ENCODE data around the gene ACTR3. TPM values are rescaled to one million over a fixed set of nuclear protein-coding genes. Genes with fewer than 3 reads are reported as not detected.

The ACTR3 gene
- total and polyA plus RNA-seq, 10 of the 15 experiments (the other 5 are each of a cell fraction or from before 2014, with no cell fraction given): 79.1 to 616 (median 471) TPM

- ChIA-PET SMC1A (ENCODE audit: uncharacterized antibody, unreplicated experiment) (interaction anchor here (0.9 to 14.2 kb wide), 5 partner anchors 8 to 49 kb away, joined by 3 to 189 read pairs (median 4); partner anchors contain the start of gene ACTR3), POLR2A (interaction anchor here (0.8 to 8.2 kb wide), 4 partner anchors 16 to 55 kb away, joined by 3 to 80 read pairs (median 5); no protein-coding TSS in a partner anchor), RAD21 (ENCODE audit: unreplicated experiment) (interaction anchor here (3.0 kb wide), 1 partner anchor 17 kb away, joined by 24 read pairs; no protein-coding TSS in a partner anchor), CTCF (interaction anchor here (0.7 to 6.2 kb wide), 3 partner anchors 15 to 226 kb away, joined by 3 to 59 read pairs (median 4); no protein-coding TSS in a partner anchor)
- no peaks in the 10 kb centered on the region for H3K27me3 ChIP-seq (replicated peaks in 1 of 2; ENCODE audit: control insufficient read depth in 2 of 2, insufficient read depth in 2 of 2, low read length in 1 of 2)
- FAIRE-seq: peak; percentile 74
- BruUV-seq (replicated peaks): no TSS peak
- peaks cover 4% of the 10 kb centered on the region; the same call in 1 of the 2 replicates for H3K4me1 ChIP-seq (ENCODE audit: control insufficient read depth, insufficient read depth, low read length)
- no peak overlapping the region for H3K4me2 ChIP-seq (ENCODE audit: control insufficient read depth, insufficient read depth)
- H2AFZ ChIP-seq (ENCODE audit: control insufficient read depth, low read depth, low read length): no peak overlapping the region
- 31% methylated on average over 5 of the region's 6 CpGs for WGBS (ENCODE audit: insufficient coverage, insufficient replicate concordance, low lambda C conversion rate, missing lambda C conversion rate)
- peaks cover 3 to 26% of the 10 kb centered on the region in 2 experiments; a peak in 2 of 4 replicates for H3K36me3 ChIP-seq (ENCODE audit: control insufficient read depth in 2 of 2, insufficient read depth in 2 of 2, low read length in 1 of 2)
- H3K79me2 ChIP-seq (ENCODE audit: control insufficient read depth, insufficient read depth, low read length): peaks cover 95% of the 10 kb centered on the region
- ATAC-seq: peak; percentile 60
- H3K9ac ChIP-seq (ENCODE audit: control insufficient read depth, insufficient read depth, low read length): no peak overlapping the region
- H3K27ac ChIP-seq (ENCODE audit: control insufficient read depth, insufficient read depth): no peak overlapping the region
- peaks cover 2% of the 10 kb centered on the region; the same call in 1 of the 2 replicates for H4K20me1 ChIP-seq (ENCODE audit: control insufficient read depth, insufficient read depth)
- intact Hi-C loops (cut with micrococcal nuclease; ENCODE audit: unreplicated experiment) (loop anchor here (2.0 kb wide), 1 partner anchor 14 kb away; no protein-coding TSS in a partner anchor), in situ Hi-C loops (cut with MboI) (no loop called here)
- no peak overlapping the region for H3K4me3 ChIP-seq
- DNase-seq (ENCODE audit: low read depth, low spot score): no peak
- peaks cover 5% of the 10 kb centered on the region; the same call in 2 of the 3 replicates for H3K9me3 ChIP-seq (replicated peaks; ENCODE audit: control insufficient read depth, insufficient read depth, low read length)
- TF ChIP-seq MTA2 (IDR thresholded peaks at IDR 0.05; ENCODE audit: low read depth): peak; percentile 22; the same call in 1 of the 2 replicates
- TF ChIP-seq KDM1A (IDR thresholded peaks at IDR 0.05; ENCODE audit: borderline replicate concordance): no peak
- no peak for TF ChIP-seq E2F4 (IDR thresholded peaks at IDR 0.05; ENCODE audit: low read depth, low read length)
- TF ChIP-seq ZNF384 (IDR thresholded peaks at IDR 0.05; ENCODE audit: borderline replicate concordance, low read depth, low read length): peak; percentile 71
- TF ChIP-seq NBN (IDR thresholded peaks at IDR 0.05): 0 out of 2 replicates have a peak, but pooled peaks have one; percentile 18
- peak; percentile 60 for TF ChIP-seq NR2C1 (IDR thresholded peaks at IDR 0.05)
- TF ChIP-seq E4F1 (IDR thresholded peaks at IDR 0.05; ENCODE audit: borderline replicate concordance, partially characterized antibody): no peak
- no peak for TF ChIP-seq ZSCAN29 (IDR thresholded peaks at IDR 0.05)
- TF ChIP-seq POU2F2 (IDR thresholded peaks at IDR 0.05; ENCODE audit: borderline replicate concordance, low read depth, low read length): no peak
- TF ChIP-seq CHD4 (IDR thresholded peaks at IDR 0.05): no peak
- TF ChIP-seq RELB (IDR thresholded peaks at IDR 0.05; ENCODE audit: low read depth): peak; percentile 57; the same call in 1 of the 2 replicates
- TF ChIP-seq BHLHE40 (IDR thresholded peaks at IDR 0.05; ENCODE audit: borderline replicate concordance in 1 of 2, low read depth in 2 of 2, low read length in 1 of 2): peak in 1 of 2 experiments; percentile 31; a peak in 1 of 4 replicates
- TF ChIP-seq IKZF2 (IDR thresholded peaks at IDR 0.05): peak in 1 of 2 experiments; percentile 31; a peak in 2 of 4 replicates
- TF ChIP-seq ZBTB4 (CRISPR knock-in tag; IDR thresholded peaks at IDR 0.05): no peak
Observed at GRCh38 chr2:113910967-113911678, 21.2 kb downstream of the ACTR3 start.
